ENCODE results near the gene BLMH.
"Not testable (repeated sequence)": the region's sequence is repeated elsewhere in the genome, so short reads cannot be mapped to it uniquely, and the experiment has no call there.

BLMH gene

DNA sequence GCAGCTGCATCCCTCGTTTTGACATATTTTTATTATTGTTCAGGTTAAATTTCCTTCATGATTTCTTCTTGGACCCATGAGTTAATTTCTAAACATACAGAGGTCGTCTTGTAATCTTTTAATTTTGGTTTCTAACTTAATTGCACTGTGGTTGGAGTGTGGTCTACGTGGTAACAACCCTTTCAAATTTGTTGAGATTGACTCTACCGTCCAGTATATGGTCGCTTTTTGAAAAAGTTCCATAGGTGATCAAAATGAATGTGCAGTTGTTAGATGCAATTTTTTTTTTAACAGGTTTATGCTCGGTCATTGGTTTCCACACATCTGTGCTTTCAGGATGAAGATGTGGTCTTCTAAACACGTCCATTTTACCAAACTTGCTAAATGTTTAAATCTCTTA lies 45.3 kb downstream of the BLMH start:
- no peak for DNase-seq

DNA sequence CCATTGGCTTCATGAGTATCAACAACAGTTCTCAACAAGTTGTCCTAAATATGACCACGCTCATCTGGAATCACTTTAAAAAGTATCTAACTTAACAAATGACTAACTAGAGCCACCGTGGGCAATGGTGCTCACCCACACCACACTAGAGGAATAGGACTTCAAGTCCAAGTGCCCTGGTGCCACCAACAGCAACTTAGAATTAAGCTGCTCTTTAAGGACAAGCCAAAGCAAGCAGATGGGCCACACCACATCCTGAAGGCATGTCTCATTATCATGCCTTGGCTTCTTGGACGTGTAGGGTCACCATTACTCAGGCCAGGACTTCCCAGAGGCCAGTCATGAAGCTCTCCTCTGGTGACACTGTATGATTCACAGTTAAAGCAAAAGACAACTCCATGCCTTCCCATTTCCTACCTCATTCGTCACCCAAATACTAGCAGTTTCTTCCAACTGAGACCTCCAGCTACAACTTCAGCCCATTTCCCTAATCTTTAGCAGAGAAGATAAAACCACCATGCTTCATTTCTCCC lies 46.8 kb downstream of the BLMH start:
- DNase-seq = no peak

DNA sequence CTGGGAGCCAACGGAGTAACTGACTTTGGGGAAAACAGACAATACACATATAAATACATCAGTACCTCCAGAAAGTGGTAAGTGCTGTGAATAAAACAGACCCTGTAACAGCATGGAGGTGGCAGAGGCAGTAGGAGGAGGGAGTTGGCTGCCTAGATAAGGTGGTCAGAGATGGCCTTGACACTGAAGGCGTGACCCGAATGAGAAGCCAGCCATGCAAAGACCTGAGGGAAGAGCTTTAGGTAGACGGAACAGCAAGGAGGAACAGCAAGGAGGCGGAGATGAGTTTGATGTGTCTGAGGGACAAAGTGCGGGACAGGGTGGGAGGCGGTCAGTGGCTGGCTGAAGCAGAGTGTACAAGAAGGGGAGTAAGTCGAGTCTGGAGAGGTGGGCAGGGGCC lies 48.2 kb downstream of the BLMH start:
- DNase-seq = no peak

DNA sequence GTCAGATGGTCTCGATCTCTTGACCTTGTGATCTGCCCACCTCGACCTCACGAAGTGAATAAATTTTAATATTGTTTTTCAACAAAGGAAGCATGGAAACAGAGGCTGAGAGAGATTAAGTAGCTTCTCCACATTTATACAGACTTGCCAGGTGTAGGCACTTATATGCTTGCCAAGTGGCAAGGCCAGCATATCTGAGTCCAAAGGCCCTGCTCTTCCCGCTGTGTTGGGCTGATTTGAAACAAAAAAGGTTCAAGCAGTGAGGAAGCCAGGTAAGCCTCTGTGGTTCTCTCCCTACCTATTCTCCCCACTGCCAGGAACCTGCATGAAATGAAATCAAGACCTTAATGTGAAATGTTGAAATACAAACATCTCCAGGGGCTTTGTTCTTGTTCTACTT lies 48.7 kb downstream of the BLMH start:
- no peak for DNase-seq

DNA sequence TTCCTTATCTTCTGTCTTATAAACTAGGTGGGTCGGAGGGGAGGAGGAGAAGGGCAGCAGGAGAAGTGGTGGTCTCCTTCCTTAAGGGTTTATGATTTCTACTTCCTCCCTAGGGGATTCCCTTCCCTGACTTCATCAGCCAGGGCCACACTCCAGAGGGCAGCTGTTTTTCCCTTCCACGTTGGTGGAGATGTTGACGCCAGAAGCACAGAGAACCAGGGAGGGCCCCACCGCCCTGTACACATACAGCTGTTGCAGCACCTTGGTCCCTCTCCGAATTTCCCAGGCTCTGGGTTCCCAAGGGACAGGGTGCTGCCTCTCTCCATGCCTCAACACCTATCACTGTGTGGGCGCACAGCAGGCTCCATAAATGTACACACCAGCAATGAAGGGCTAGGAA lies 50.7 kb downstream of the BLMH start:
- no peak for DNase-seq

DNA sequence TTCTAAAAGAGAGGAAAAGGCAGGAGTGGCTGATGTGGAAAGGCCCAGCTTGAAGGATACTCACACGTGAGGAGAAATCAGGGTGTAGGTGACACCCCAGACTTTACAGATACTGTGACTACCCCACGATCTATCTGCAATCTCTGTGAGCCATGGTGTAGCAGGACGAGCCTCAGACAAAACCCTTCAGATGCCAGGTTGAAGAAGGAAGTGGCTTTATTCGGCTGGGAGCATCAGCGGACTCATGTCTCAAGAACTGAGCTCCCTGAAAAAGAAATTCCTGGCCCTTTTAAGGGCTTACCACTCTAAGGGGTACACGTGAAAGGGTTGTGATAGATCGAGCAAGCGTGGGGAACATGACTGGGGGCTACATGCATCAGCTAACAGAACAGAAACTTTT lies 51.6 kb downstream of the BLMH start:
- DNase-seq = no peak

DNA sequence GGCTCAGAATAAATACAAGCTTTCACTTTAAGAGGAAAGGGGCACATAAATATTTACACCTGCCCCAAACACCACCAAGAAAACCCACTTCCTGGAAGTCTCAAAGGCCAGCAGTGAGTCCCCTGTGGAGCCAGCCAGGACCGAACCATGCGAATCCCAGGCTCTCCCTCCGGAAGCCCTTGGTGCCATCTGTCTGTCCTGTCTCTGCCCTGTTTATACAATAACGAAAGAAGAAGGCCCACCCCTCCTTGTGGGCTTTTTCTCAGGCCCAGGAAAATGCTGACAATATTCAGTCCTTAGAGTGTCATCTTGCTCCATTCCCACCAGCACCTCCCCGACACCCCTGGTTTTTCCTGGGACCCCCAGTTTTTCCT lies 52.7 kb downstream of the BLMH start:
- DNase-seq = no peak

DNA sequence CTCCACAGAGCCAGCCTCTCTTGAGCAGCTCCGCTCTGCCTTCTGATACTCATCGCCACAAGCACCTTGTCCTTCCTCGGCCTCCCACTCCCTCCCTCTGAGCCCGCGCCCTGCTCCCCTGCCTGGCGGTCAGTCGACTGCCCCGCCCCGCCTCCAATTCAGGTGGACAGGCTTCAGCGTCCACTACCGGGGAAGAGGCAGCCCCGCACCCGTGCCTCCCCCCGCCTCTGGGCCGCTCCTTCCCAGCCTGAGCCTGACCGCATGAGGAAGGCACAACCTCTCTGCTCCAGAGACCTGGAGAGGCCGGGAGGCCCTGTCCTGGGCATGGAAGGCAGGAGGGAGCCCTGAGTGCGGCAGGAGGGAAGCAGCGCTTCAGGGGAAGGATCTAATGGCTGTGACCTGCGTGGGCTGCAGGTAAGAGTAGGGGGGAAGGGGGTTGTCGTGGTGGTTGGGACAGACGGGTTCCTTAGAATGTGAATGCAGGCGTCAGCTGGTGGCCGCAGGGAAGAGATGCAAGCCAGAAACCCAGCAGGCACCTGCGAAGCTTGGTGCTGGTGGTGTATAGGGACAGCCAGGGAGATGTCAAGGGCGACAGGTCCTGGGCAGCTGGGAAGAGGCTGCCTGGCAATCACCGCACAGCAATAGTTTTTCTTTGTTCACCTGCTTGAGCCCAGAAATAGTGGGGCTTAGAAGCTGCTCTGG lies 53.2 kb downstream of the BLMH start:
- no peak for DNase-seq

DNA sequence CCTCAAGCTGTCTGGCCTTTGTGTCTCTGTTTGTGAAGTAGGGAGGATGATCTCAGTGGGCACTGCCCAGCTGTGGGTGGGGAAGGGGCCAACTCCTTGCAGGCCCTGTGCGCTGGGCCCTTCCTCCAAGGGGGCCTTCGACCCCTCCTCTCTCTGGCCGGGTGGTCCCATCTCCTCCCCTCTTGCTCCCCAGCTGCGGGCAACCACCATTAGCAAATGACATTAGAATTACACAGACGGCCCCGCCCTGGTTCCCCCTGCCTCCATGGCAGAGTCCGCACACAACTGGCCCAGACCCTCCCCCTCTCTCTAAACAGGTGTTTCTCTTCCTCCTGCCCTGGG lies 53.8 kb downstream of the BLMH start:
- DNase-seq = no peak

DNA sequence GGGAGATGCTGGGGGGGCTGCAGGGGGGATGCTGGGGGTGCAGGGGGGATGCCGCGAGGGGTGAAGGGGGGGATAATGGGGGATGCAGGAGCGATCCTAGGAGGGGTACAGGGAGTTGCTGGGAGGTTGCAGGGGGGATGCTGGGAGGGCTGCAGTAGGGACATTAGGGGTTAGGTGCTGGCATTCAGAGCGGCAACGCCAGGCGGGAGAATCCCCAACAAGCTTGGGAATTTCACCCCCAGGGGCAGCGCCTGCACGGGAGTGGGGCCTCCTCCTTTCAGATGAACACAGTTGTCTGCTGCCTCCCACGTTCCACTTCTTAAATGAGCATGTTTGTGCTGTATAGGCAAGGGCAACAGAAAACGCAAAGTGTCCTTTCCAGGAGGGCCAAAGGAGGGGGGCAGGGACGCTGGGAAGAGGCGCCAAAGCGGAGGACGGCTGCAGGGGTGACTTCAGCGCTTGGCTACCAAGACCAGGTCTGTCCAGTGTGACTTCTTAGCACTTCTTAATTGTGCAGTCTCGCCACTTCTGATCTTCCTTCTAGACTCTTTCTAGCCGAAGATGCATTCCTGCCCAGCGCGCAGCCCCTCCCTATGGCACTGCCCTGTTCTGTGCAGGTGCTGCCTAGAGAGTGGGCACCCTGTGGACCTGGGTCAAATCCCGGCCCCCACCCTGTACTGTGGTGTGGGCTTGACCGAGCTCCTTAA lies 54.3 kb downstream of the BLMH start:
- DNase-seq = no peak

DNA sequence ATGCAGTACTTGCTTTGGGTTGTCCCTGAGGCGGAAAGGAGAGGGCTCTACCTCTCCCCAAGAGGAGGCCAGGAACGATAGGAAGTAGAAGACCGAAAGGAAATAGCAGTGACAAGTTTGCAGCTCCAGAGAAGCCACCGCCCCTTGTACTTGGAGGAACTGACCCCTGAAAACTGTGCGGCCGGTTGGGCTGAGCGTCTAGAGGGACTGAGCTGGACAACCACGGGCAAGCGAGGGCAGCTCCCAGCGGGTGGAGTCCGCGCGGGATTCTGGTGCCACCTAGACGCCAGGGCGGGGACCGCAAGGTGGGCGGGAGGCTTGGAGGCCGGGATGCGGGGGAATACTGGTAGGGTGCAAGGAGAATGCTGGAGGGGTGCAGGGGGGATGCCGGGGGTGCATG lies 55.0 kb downstream of the BLMH start:
- DNase-seq = no peak

DNA sequence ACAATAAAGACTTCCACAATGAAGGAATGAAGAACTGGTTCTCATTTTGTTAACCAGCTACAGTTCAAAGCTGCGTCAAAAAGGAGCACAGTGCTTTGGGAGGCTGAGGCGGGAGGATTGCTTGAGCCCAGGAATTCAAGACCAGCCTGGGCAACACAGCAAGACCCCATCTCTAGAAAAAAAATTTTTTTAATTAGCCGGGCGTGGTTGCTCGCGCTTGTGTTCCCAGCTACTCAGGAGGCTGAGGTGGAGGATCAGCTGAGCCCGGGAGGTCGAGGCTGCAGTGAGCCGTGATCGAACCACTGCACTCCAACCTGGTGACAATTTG lies 55.5 kb downstream of the BLMH start:
- DNase-seq = no peak

DNA sequence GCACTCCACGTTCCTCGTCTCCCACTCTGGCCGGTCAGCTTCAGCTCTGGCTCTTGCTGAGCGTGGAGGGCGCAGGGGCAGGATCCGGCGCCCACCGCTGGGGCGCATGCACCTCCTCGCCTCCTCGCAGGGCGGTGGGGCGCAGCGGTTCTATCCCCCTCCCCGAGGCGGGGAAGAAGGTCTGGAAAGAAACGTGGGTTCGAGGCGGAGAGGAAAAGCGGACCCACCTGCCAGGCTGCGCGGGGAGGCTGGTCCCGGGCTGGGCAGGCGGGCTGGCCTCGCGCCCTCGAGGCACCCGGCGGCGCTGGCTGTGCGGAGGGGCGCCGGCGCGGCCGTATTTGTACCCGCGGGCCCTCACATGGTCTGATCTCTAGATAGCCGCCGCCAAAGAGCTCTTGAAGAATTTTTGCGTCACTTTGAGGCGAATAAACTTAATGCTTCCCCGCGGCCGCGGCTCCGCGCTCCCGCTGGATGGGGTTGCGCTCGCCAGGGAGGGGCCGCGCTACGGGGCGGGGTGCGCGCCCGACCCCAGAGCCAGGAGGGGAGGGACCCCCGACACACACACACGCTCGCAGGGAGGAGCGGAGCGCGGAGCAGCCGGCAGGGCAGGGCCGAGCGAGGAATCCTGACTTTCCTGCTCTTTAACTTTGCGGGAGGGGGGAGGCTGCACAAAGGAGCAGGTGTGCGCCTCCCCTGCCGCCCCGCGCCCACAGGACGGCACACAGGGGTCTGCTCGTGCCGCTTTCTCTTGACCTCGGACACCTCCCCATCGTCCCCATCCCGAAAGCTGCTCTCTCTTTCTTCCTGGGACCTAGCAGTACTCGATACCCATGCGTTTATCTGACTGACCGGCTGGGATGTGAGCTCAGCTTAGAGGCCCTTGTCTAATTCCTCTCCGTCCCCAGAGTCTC lies 56.1 kb downstream of the BLMH start, which contains the start of gene SLC6A4:
TSS of gene SLC6A4 (minus strand) at position 312 of the 911 bp plus-strand sequence. CDS start 13,739 bp downstream, outside the sequence.
- DNase-seq = no peak

DNA sequence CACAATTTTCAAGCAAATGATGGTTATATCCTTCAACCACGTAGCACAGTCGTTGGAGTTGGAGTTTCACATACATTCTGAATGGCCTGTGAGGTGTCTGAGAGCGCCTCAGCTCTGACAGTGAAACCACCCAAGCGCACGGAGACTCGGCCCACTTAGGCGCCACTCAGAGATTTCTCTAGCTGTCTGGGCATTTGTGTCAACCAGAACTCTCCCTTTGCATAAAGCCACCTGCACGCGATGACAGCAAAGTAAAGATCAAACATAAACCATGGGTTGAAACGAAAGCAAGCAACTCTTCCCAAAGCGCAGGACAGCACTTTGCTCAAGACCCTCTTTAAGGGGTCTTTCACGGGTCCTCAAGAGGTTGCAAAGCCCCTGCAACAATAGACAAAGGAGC lies 56.8 kb downstream of the BLMH start:
- DNase-seq = no peak

DNA sequence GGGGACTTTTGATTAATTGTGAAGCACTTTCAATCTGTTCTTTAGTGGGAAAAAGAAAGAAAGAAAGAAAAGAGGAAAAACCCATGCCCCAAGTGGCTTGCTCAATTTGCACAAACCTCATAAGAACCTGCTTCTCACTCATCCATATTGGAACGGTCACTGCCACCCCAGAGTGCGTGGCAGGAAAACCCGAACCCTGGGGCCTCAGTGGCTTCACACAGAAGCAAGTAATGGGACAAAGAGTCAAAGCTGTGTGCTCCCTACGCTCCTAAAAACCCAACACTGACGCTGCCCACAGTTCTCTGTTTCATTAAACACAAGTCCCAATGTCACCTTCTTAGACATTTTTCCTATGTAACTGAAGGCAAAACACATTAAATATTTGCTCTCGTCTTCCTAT lies 57.4 kb downstream of the BLMH start:
- DNase-seq = no peak

DNA sequence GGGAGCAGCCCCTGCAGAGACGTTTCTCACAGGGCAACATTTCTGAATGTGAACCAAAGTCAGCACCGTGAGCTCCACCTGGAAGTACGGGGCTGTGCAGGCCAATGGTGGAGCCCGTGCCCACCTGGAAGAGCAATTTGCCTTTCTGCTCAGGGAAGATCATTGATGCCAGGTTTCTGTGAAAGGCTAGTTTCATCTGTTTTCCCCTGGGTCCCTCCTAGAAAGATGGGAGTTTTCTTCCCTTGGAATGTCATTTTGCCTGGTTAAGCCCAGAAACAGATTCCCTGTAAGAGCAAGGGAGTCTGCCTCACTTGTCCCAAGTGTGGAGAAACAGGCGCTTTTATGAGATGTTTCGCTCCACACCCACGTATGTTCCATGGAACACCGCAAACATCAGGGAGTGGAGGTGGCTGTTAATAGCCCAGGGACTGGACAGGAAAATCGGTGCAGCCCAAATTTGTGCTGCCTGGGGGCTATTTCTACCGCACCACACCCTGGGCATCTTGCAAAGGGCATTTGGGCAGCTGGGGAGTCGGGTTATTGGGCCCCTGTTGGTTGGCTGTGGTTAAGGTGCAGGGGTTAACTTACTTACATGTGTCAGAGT lies 58.8 kb downstream of the BLMH start:
- DNase-seq = no peak

DNA sequence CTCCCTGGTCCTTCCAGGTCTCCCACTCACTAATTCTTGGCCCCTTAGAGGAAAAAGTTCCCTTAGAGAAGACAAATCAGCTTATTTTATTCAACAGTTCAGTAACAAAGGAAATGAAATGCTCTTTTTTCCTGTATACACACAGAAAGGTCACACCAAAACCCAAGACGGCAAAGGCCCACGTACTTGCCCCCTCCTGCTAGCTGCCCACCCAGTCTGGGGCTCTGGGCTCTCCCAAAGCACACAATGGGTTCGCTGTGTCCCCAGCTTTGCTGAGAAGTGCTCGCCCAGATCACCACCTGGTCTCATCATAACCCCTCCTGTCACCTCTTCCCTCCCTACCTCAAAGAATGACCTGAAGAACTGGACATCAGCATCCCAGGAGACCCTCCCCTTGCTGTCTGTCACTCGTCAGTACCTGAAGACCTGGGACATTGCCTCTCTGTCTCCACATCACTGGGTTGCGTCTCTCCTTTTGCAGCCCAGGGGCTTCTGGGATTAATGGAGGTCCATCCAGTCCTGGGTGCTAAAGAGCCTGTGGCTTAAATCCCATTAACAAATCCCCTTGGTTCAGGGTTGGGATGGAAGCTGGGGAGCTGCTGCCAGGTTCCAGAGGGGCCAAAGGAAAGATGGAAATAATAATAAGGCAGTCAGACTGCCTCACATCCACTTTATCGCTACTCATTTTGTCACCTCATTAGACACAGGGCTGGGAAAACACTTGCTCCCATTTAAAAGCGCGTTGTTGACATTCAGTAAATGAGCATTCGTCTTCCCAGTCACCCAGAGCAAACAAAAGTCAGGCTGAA lies 59.5 kb downstream of the BLMH start:
- no peak for DNase-seq

DNA sequence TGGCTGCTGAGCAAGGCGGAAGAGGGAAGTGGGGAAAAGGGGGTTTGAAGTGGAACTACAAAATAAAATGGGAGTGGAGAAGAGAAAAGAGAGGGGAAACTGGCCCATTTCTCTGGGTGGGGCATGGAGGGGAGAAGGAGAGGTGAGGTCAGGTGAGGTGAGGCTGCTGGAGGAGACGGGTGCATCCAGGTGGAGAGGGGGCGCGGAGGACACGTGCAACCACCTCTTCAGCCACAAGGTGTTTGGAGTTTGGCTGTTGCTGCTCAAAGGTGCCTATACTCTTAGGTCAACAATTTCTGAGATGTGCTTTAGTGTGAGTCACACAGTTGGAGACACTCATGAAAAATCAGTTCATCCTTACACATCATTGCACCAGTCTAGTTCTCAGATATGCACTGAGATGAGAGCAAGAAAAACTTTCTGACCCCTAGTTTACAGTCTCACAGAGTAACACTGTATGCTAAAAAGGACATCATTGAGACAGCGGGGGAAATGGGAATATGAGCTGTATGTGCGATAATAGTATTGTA lies 61.1 kb downstream of the BLMH start:
- DNase-seq = no peak

DNA sequence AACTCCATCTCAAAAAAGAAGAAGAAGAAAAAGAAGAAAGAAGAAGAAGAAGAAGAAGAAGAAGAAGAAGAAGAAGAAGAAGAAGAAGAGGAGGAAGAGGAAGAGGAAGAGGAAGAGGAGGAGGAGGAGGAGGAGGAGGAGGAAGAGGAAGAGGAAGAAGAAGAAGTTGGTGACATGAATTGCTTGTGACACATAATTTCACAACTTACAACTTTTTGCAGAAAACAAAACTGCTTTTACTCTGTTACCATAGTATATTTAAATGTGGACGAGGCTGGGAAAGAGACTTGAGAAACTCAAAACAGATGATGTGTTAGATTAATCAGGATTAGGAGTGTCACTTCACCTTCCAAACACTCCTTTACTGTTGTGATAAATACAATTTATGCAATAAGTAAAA lies 61.7 kb downstream of the BLMH start:
- DNase-seq = not testable (repeated sequence)

DNA sequence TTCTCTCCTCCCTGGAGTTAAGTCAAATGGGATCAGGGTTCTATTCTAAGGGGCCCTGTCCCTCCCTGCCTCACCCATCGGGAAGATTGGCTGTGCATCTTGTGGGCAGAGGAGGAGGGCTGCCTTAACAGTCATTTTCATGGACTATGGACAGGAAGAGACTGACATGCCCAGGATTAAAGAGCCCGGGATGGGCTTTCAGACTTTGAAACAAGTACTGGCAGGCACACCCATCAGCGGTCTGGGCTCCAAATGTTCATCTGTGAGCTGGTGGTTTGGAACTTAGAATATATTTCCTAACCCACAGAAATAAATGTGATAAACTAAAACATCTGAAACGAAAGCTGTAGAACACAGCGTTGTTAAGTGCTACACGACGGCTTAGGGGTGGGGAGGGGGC lies 62.7 kb downstream of the BLMH start:
- DNase-seq = no peak

DNA sequence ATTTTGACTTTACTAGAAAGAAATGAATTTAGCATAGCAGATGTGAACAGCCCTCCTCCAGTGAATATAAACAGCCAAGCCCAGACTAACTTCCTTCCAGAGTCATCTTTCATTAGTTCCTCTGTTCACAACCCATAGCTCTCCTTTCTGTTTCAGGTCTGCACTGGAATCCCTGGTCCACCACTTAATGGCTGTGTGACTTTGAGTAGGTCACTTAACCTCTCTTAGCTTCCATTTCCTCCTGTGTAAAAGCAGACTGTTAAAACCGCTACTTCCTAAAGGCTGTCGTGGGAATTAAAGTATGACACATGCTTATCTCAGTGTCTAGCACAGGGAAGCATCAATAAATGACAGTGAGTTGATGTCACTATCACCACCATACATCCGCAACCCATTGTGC lies 63.7 kb downstream of the BLMH start:
- no peak for DNase-seq

DNA sequence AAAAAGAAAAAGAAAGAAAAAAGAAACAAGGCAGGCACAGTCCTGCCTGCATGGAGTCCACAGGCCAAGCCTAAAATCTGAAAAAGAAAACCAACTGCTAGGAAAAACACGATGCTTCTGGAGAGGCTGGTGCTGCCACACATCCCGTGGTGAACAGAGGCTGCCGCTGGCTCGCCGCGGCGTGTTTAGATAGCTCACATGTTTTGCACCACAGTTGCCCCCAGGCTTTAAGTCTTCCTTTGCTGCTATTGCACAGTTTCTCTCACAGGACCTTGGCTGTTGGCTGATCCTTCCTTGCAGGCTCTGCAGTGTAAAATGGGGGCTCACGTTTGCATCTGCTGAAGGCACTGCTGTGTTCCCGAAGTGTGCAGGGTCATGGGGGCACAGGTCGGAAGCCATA lies 64.9 kb downstream of the BLMH start:
- no peak for DNase-seq

Data from activated gamma-delta T cell (primary cell).